GM18505 (cell line): ENCODE measurements around the gene TSPAN12.

ENCODE experiments used
- ATAC-seq: cut with Tn5 transposase; IDR thresholded peaks from one replicate; pipeline ENCODE4 v1.9.1; 2021; ENCODE audit not compliant: unreplicated experiment
- POLR2A ChIP-seq: IDR thresholded peaks from 4 replicates; pipeline ENCODE4 v1.6.1; 2011; ENCODE audit warnings: borderline replicate concordance; ENCODE audit not compliant: insufficient read depth, insufficient read length; ENCODE audit errors: extremely low read depth

Gene TSPAN12

GRCh38 chr7:120832803-120833202, 25.1 kb downstream of the TSPAN12 start:
- ATAC-seq = no peak
- TF ChIP-seq POLR2A = no peak

DNA sequence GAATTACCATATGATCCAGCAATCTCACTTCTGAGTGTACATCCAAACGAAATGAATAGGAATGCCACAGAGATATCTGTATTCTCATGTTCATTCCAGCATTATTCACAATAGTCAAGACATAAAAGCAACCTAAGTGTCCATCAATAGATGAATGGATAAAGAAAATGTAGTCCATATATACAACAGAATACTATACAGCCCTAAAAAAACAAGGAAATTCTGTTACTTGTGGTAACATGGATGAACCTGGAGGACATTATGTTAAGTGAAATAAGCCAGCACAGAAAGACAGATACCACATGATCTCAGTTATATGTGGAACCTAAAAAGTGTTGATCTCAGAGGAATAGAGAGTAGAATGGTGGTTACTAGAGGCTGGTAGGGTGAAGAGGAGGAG, 26.7 kb downstream of the TSPAN12 start:
- ATAC-seq = no peak
- TF ChIP-seq POLR2A = no peak

DNA sequence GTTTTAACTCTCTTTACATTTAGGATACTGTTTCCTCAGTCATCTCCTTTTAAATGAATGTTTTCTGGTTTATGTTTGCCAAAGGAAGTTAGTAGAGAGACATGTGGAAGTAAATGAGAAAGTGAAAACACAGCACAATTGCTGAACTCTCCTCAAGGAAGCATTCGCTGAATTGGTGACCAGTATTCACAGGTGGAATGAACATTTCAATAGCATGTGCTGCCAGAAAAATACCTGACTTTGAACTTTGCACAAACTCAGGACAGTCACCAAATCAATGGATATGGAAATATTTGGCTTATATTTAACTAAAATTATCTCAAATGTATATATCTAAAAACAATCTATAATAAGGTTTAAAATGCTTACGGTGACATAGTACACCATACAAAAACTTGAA, 28.5 kb downstream of the TSPAN12 start:
- TF ChIP-seq POLR2A = no peak
- no peak for ATAC-seq

GRCh38 chr7:120828528-120828927, 29.4 kb downstream of the TSPAN12 start:
- TF ChIP-seq POLR2A = no peak
- no peak for ATAC-seq

GRCh38 chr7:120827371-120828118, 30.4 kb downstream of the TSPAN12 start:
- no peak for TF ChIP-seq POLR2A
- ATAC-seq = no peak

DNA sequence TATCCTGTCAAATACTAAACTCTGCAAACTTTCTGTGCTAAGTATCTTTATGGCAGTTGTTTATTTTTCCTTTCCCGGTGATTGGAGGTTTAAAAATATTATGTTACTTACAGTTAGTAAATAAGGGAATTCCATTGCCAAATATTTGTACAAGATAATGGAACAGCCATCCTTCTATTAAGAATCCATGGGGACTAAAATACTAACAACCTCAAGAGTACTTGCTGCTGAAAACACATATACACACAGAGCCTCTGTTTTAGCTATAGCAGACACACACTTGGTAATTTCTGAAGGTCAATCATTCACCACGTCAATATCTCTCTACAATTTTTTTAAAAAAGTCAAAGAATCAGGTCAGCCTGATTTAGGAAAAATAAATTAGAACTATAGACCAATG, 32.4 kb downstream of the TSPAN12 start:
- no peak for ATAC-seq
- TF ChIP-seq POLR2A = no peak

GRCh38 chr7:120825152-120825551, 32.8 kb downstream of the TSPAN12 start:
- TF ChIP-seq POLR2A = no peak
- no peak for ATAC-seq

DNA sequence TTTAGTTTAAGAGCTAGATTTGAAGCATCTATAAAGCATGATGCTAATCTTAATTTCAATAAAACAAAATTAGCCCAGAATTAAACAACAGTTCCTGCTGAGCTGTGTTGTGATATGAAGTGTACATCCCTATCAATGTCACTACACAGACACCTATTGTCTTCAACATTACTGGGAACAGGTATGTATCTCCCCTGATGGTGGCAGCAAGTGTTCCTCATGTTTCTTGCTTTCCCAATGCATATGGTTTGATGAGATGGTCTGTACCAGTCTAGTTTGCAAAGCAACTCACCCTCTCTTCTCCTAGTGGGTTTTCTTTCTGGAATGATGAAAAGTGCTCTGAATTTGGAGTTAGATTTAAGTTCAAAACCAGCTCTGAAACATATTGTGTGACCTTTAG, 38.1 kb downstream of the TSPAN12 start:
- no peak for ATAC-seq
- TF ChIP-seq POLR2A = no peak

DNA sequence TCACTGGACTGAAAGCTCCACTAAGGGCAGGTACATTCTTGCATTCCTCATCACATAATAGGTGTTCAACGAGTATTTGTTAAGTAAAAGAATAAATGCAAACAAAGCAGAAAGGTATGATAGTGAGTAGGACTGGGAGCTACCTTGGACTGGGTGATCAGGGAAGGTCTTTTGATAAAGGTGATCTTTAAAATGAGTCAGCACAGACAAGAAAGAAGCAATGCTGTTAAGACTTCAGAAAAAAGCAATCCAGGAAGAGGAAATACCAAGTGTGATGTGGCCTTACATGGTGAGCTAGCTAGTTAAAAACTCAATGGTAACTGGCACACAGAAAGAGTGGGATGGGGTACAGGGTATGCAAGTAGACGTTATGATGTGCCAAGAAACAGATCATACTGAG, 40.1 kb downstream of the TSPAN12 start:
- TF ChIP-seq POLR2A = no peak
- no peak for ATAC-seq

DNA sequence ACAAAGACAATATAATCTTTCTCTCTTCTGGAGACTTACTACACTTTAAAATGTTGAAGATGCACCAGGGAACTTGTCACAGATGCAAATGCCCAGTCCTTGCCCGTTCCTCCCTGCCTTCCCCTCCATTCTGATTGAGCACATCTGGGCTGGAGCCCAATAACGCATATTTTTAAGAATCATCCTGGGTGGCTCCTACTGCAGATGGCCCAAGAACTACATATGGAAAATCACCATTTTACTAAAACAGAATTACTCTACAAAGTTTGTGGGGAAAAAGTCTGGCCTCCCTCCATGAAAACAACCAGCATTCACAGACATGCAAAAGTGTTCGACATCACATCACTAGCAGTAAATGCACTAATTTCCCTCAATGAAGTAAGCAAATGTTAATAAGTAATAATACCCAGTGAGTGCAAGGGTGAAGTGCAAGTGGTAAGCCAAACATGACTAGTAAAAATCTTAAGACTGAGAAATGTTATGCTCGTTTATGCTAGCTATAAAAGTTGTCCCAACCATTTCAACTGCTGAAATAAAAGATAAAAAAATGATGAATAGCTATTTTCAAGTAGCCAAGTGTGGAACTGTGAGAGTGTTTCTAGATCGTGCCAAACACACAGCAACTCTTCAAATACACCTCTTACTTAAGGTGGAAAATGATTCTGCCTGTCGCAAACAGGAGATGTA, 43.5 kb downstream of the TSPAN12 start:
- TF ChIP-seq POLR2A = no peak
- ATAC-seq = no peak

DNA sequence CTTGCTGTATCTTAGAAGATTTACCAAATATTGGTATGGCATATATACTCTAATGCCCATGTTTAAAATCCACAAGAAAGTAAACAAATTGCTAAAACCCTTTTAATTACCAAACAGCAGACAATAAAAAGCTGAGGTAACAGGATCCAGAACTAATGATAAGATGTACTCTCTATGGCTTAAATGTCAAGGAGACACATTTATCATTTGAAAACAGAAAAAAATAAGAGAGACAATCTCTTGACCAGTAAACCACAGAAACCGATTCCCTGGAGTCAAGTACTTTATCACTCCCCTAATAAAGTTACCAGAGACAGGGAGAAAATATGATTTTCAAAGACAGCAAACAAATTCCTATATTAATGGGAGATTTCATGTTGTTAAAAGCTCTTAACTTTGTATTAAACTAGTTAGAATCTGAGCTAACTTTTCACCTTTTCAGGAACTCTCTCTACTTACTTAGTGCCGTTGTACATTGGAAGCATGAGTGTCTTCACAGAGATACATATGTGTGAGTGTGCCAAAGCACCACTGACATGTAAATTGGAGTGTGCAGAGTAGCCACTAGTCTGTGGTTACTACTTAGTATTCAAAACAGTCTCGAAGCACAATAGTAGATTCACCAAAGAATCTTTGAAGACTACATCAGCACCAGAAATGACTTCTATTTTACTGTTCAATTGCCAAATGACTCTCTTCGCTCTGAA, 44.2 kb downstream of the TSPAN12 start:
- no peak for ATAC-seq
- TF ChIP-seq POLR2A = no peak

DNA sequence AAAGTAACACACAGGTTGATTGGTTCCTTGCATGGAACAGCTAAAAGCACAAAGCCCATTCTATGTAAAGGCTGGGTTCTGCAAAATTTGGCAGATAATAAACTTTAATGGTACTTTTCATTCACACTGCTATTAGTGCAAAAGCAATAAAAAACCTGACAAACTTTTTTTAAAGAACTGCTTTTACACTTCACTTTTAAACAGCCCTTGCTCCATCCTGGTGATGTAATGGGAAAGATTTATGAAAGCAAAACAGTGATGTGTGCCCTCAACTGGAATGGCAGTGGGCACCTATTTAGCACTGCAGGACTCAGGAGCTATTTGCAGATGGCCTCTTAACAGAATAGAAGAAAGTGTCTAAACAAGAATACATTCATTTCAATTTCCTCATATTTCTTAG, 44.9 kb downstream of the TSPAN12 start:
- TF ChIP-seq POLR2A = no peak
- ATAC-seq = no peak

DNA sequence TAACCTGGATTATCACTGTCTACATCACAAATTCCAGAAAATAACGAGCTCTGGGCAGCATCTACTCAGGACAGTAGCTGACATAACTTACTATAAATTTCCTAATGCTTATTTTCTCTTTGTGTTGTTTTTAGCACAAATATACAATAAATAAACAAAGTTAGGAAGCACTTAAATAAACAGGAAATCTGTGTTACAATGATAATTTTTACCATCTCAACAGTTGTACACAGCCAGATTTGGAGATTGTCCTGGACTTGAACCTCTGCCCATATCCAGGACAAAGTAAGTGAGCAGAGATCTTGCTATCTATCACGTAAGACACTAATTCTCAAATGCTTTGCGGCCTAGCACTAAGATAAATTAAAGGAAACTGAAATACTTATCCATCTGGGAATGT, 48.7 kb downstream of the TSPAN12 start:
- ATAC-seq = no peak
- no peak for TF ChIP-seq POLR2A

- TF ChIP-seq POLR2A = no peak
- ATAC-seq = no peak
Observed at GRCh38 chr7:120807390-120807789, 50.6 kb downstream of the TSPAN12 start.
